Left colon (tissue), 2 donors: ENCODE measurements around the gene PPP5C. TPM values are rescaled to one million over a fixed set of nuclear protein-coding genes. Genes with fewer than 3 reads are reported as not detected.

Source experiments
- total RNA-seq, 2 donors: library from RNA; stranded (reverse); fragmentation: NEBNext Ultra II Directional; extraction: Animal tissue kit (Norgen Biotek cat#: 25700); gene quantifications; one replicate each; pipeline ENCODE4 v1.2.1, GENCODE V29; 2021
- donor health status: DM: no; HTN: no; CAD: no.
- donor health status: DM: yes; HTN: yes; CAD: no.

Gene PPP5C
- total RNA-seq, 2 donors from 2014 or later: 51.8 to 80.7 TPM

Other genes starting within 250 kb of the PPP5C start
- gene IGFL3, start 222.4 kb upstream of the PPP5C start, total RNA-seq: not detected
- gene IGFL2, start 198.8 kb upstream of the PPP5C start, total RNA-seq: not detected
- not detected for gene IGFL1, start 117.3 kb upstream of the PPP5C start, total RNA-seq
- gene HIF3A, start 50.0 kb upstream of the PPP5C start, total RNA-seq: 10 to 100 TPM; 12.0 to 14.6 TPM
- gene CCDC8, start 66.5 kb downstream of the PPP5C start, total RNA-seq: 1 to 10 TPM in 1 of 2 donors, under 1 TPM in 1; 0.40 to 2.5 TPM
- gene PNMA8C, start 81.8 kb downstream of the PPP5C start, total RNA-seq: under 1 TPM in 1 of 2 donors, not detected in 1; 0.06 TPM
- gene PNMA8A, start 124.5 kb downstream of the PPP5C start, total RNA-seq: 1 to 10 TPM in 1 of 2 donors, under 1 TPM in 1; 0.24 to 1.1 TPM
- under 1 TPM; 0.21 to 0.61 TPM for gene PNMA8B, start 148.8 kb downstream of the PPP5C start, total RNA-seq